ENCODE results near the gene MTERF4.

- TF ChIP-seq, protein P1, sequence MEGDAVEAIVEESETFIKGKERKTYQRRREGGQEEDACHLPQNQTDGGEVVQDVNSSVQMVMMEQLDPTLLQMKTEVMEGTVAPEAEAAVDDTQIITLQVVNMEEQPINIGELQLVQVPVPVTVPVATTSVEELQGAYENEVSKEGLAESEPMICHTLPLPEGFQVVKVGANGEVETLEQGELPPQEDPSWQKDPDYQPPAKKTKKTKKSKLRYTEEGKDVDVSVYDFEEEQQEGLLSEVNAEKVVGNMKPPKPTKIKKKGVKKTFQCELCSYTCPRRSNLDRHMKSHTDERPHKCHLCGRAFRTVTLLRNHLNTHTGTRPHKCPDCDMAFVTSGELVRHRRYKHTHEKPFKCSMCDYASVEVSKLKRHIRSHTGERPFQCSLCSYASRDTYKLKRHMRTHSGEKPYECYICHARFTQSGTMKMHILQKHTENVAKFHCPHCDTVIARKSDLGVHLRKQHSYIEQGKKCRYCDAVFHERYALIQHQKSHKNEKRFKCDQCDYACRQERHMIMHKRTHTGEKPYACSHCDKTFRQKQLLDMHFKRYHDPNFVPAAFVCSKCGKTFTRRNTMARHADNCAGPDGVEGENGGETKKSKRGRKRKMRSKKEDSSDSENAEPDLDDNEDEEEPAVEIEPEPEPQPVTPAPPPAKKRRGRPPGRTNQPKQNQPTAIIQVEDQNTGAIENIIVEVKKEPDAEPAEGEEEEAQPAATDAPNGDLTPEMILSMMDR (IDR thresholded peaks at IDR 0.05): no peak
- TF ChIP-seq POLR2AphosphoS5 (IDR thresholded peaks at IDR 0.05): no peak
- TF ChIP-seq POLR2A (IDR thresholded peaks at IDR 0.05): no peak
- TF ChIP-seq EP300 (IDR thresholded peaks at IDR 0.05): no peak
These were observed 9.3 kb upstream of the MTERF4 start for GRCh38 chr2:241111440-241111805.
